Dedifferentiated amniotic fluid mesenchymal stem cell (primary cell): ENCODE results near the gene GPR39.

ENCODE experiments used
- DNase-seq: peaks from one replicate; pipeline ENCODE4 v3.0.0-alpha.2; 2016; ENCODE audit errors: extremely low spot score

The GPR39 gene

GRCh38 chr2:132642415-132642814, 225.8 kb downstream of the GPR39 start:
- no peak for DNase-seq

DNA sequence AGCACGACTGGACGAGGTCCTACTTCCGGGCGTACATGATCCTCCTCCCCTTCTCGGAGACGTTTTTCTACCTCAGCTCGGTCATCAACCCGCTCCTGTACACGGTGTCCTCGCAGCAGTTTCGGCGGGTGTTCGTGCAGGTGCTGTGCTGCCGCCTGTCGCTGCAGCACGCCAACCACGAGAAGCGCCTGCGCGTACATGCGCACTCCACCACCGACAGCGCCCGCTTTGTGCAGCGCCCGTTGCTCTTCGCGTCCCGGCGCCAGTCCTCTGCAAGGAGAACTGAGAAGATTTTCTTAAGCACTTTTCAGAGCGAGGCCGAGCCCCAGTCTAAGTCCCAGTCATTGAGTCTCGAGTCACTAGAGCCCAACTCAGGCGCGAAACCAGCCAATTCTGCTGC, 228.6 kb downstream of the GPR39 start:
- DNase-seq: no peak

DNA sequence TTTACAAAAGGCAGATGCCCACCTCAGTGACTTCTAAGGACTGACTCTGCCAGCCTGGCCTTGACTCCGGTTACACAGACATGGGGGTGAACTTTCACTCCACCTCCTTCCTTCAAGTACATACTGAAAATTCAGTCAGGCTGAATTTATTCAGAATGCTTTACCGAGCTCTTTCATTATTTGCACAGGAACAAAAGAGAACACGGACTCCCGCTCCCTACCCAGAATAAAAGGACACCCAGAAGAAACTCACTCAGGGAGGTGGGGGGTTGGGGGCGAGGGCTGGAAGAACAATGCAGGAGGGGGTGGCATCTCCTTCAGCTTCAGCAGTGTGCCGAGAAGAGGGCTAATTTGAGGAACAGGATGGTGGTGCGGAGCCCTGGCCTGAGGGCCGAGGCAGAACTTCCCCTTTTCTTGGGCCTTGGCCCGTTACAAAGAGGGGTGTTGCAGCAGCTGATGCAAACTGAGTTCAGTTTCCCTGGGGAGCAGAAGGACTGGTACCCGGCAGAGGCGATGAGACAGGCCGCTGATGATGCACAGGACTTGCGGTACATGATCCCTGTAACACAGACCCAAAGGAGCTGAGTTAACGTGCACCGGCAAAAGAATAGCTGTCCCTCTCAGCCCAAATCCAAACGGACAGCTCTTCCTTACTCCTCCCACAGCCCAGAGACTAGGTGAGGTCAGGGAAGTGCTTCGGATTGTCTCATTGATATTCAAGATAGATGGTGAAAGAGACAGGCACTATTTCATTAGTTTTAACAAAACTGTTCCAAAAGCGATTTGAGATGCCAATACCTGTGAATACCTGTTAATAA, 229.3 kb downstream of the GPR39 start:
- no peak for DNase-seq

DNA sequence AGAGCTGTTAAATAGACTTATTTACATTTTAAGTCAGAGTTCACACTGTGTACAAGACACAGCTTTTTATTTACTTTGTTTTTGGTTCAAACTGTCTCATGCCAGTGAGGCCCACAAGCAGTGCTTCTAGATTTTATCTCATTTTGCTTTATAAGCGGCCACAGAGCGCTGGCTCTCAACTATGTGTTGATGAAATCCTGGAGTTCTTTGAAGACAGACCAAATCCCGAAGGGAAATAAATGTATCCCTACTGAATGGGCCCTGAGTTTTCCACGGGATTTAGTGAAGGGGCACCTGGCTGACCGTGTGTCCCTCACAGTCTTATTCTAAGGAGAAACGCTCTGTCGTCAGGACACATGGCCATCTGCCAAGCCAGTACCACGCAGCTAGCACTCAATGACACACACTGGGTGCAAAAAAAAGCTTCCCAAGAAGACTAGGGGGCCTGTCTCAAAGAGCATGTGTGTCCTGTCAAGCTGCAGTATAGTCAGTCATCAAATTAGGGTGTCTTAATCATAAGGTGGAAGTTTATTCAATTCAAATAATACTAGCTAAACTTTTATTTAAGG, 230.0 kb downstream of the GPR39 start:
- no peak for DNase-seq

DNA sequence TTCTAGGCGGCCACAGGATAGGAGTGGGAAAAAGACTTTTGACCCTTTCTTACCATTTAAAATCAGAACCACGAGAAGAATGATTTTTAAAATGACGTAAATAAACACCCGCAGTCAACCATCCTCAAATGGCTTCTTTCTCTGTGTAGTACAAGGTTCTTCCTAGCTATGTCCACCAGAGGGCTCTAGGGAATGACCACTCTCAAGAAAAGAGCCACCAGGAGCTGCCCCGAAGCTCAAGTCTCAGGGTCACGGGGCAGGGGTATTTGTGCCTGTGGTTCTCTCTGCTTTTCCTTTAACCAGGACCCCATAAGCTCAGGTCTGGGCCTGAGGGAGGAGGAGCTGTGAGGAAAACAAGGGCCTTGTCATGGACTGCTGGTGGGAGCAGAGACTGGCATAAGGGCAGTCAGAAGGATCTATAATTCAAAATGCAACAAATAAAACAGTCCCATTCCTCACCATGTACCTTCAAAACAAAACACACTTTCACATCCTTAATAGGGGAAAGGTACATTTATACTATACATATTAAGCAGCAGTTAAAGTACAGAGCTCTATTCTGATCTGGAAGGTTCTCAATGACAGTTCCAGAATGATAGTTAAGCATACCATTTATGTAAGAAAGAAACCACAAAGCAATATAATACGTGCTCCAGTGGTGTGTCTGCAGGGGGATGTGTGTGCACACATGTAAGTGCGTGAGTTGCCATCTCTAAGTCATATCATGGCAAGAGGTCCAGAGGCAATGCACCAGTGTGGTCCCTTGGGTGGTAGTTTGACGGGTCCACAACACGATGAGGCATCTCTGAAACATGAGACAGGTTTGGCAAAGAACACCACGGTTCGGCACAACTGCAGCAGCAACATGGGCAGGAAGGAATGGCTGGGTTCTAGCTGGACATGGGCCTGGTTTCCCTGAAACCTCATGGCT, 234.8 kb downstream of the GPR39 start:
- no peak for DNase-seq

DNA sequence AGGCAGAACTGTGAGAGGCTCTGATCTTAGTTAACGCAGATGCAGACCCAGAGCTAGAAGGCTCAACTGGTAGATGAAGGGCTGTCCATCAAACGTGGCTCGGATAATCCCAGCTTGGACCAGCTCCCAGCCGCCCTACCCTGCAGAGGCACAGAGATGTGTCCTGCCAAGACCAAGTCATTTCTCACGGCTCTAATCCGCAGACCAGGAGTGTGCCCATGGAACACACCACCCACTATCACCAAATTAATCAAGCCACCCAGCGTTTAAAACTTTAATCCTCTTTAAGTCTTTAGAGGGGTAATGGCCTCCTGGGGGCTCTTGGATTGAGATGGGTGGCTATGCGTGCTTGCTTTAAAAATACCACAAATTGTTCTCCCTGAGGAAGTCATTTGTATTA, 235.9 kb downstream of the GPR39 start:
- no peak for DNase-seq

GRCh38 chr2:132654335-132654734, 237.7 kb downstream of the GPR39 start:
- DNase-seq: no peak

- no peak for DNase-seq
These were observed 238.4 kb downstream of the GPR39 start for GRCh38 chr2:132654968-132655367.

GRCh38 chr2:132656266-132656975, 239.8 kb downstream of the GPR39 start:
- DNase-seq: no peak

DNA sequence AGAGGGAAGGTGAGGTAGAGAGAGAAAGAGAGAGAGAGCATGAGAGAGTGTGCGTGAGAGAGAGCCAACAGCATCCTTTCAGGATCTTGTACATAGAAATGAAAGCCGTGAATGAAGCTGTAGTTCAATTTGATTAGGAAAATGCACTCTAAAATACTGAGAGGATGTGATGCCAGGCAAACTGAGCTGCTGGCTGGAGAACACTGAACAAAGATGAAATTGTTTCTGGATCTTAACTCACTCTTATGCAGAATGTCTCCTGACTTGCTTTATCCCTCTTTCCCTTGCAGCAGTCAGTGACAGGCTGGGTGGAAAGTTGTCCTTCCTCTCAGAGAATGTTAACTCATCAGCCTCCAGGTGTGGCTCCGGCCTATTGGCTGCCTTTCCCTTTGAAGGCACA, 242.7 kb downstream of the GPR39 start:
- DNase-seq: no peak

GRCh38 chr2:132662732-132663131, 246.1 kb downstream of the GPR39 start:
- no peak for DNase-seq

- no peak for DNase-seq
These were observed 247.5 kb downstream of the GPR39 start for GRCh38 chr2:132664096-132664495.

DNA sequence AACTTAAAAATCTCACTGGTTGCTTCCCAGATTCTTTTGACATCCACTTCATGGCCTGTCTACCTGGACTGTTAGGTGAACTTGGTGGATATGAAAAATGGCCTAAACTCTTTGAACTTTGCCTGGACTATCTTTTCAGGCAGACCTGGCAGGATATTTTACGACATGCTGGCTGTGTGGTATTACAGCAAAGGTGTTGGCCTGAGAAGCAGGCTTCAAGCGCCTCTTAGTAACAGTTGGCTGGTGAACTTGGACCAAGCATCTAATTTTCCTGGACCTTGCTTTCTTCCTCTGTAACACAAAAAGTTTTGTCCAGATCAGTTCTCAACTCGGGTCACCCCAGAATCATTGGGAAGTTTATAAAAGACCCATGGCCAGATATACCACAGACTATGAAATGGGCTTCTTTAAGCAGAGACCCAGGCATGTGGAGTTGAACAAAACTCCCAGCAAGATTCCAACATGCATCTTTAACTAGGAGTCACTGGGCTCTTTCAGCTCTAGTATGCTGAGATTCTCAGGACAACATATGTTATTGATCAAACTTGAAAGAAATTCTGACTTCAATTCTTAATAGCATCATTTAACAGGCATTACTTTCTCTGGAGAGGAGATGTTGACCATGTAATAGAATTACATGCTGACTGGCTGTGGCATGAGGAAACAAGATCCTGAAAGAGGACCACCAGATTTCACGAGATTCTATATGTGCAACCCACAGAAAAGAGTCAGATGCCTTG, 249.0 kb downstream of the GPR39 start:
- DNase-seq: no peak

- DNase-seq: no peak
These were observed 251.1 kb downstream of the GPR39 start for GRCh38 chr2:132667706-132668105.

DNA sequence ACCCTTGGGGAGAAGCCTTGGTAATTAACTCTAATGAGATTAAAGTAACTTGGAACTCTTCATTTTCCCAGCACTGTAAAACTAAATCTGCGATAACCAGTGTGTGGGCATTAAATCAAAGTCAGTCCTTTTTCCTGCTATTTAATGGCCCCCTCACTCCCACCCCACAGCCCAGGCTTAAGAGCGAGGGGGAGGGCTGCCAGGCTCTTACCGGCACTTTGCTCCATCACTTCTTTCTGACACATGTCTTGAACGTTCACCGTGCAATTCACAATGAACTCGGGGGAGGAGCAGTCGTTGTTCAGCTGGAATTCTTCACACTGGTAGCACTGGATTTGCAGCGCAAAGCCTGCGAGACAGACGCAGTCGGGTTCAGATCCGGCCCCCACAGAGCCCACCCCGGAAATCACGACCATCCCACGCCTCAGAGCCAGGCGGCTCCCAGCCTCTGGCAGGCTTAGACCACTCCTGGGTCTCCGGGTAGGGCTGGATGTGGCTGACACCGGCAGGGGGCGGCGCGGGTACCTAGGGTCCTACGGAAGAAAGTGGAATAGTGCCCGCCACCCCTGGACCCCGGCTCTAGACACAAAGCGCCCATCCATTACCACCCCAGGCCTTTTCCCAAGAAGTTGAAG, 251.7 kb downstream of the GPR39 start:
- no peak for DNase-seq

DNA sequence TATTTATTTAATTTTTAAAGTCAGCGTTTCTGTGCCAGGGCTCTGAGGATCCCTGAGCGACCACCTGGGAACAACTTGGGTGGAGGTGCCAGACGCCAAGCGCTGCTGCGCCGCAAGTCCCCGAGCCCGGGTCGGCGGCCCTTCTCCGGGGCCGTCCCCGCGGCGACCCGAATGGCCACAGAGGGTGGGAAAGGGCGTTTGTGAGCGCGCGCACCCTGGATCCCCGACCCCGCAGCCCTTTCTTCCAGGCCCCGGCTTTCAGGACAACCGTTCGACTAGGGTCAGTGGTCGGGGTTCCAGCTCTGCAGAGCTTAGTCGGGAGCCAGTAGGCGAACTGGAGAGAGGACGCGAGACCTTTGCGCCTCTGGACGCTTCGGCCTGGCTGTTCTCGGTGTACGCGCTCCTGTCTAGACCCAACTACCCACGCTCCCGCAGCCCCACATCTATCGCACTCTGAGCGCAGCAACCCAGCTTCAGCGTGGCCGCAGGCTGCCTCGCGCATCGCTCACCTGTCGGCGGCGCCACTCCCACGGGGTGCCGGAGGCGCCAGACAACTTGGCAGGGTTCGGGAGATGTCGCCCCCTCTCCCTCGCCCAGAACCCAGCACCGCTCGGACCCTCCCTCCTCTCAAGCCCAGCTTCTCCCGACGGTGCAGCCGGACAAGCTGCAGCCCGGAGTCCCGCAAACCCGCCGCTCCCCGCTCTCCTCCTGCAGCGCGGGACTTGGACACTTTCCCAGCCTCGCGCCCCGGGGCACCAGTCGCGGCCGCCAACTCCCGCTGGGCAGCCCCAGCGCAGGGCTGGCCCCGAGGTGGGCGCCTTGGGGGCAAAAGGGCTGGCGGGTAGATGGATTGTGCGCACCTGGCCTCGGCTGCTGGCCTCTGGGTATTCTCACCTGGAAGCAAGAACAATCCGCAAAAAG, 252.6 kb downstream of the GPR39 start:
- DNase-seq: no peak

GRCh38 chr2:132669908-132670495, 253.4 kb downstream of the GPR39 start, which contains the start of gene LYPD1:
Gene LYPD1, minus strand, starts transcription at chr2:132670205. Its CDS starts 273 bp downstream, at chr2:132669932.
- no peak for DNase-seq

DNA sequence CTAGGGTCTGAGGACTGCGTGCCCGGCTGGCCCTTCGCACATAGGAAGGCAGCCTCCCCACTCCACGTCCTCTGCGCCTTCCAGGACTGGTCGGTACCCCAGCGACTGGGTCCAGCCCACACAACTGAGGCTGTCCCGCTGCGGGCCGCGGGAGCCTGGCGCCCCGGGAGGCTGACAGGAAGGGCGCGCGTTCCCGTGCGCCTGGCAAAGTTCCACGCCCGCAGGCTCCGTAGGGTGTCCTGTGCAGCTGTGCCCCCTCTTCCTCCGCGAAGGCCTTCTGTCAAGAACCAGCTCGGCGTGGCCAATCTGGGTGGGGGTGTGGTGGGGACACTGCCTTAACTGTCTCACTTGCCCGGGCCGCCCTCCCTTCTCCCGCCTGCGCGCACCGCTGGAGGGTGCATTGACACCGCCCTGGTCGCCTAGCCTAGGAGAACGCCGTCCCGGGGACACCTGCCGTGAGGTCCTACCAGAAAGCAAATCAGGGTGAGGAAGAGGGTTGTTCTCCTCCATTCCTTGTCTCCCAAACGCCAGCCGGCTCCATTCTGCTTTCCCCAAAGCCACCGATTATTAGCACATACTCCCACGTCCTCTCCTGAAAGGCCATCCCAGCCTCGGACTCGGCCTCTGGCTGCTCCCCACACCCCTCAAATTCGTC, 254.0 kb downstream of the GPR39 start:
- no peak for DNase-seq
